Measurements from ENCODE around the gene MSANTD7.
"Not testable (repeated sequence)": the region's sequence is repeated elsewhere in the genome, so short reads cannot be mapped to it uniquely, and the experiment has no call there.

MSANTD7 gene

DNA sequence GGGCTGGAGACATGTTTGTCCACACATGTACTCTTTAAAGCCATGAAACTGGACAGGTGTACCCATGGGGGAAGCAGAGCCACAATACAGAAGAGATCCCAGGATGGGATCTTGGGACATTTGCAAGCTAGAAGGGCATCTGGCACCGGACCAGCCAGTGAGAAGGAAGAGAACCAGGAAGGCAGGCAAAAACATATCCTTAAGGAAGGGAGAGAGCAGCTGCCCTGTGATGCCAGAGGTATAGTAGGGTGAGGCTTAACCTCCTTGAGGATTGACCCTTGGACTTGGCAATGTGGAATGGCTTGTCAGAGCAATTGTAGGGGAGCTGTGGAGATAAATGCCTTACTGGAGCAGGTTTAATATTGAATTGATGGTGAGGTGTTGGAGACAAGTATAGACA, 22.7 kb downstream of the MSANTD7 start:
- Histone ChIP-seq H3K27ac (ENCODE audit: low read length) (no peak overlapping the region), H3K4me3 (ENCODE audit: low read length) (no peak overlapping the region), H3K36me3 (ENCODE audit: control insufficient read depth, insufficient read depth, low read length) (no peaks in the 10 kb centered on the region), H3K27me3 (ENCODE audit: control insufficient read depth, insufficient read depth, low read length) (no peaks in the 10 kb centered on the region), H3K4me1 (ENCODE audit: control insufficient read depth, insufficient read depth, low read length) (no peaks in the 10 kb centered on the region), H3K9me3 (ENCODE audit: control insufficient read depth, insufficient read depth, low read length) (no peaks in the 10 kb centered on the region)
- DNase-seq (ENCODE audit: low read depth, low spot score), result no peak
- no CpG with 5 or more reads among the region's 1 CpG for WGBS (ENCODE audit: insufficient coverage, insufficient read length)

DNA sequence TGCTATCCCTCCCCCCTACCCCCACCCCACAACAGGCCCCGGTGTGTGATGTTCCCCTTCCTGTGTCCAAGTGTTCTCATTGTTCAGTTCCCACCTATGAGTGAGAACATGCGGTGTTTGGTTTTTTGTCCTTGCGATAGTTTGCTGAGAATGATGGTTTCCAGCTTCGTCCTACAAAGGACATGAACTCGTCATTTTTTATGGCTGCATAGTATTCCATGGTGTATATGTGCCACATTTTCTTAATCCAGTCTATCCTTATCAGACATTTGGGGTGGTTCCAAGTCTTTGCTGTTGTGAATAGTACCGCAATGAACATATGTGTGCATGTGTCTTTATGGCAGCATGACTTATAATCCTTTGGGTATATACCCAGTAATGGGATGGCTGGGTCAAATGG, 26.4 kb downstream of the MSANTD7 start:
- H3K9me3 ChIP-seq (ENCODE audit: control insufficient read depth, insufficient read depth, low read length); H3K27ac ChIP-seq (ENCODE audit: low read length); DNase-seq (ENCODE audit: low read depth, low spot score); H3K36me3 ChIP-seq (ENCODE audit: control insufficient read depth, insufficient read depth, low read length); H3K27me3 ChIP-seq (ENCODE audit: control insufficient read depth, insufficient read depth, low read length); H3K4me1 ChIP-seq (ENCODE audit: control insufficient read depth, insufficient read depth, low read length); H3K4me3 ChIP-seq (ENCODE audit: low read length): not testable (repeated sequence)
- WGBS (ENCODE audit: insufficient coverage, insufficient read length), result no CpG with 5 or more reads among the region's 6 CpGs

DNA sequence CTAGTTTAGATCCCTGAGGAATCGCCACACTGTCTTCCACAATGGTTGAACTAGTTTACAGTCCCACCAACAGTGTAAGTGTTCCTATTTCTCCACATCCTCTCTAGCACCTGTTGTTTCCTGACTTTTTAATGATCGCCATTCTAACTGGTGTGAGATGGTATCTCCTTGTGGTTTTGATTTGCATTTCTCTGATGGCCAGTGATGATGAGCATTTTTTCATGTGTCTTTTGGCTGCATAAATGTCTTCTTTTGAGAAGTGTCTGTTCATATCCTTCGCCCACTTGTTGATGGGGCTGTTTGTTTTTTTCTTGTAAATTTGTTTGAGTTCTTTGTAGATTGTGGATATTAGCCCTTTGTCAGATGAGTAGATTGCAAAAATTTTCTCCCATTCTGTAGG, 26.8 kb downstream of the MSANTD7 start:
- WGBS (ENCODE audit: insufficient coverage, insufficient read length), result no CpG with 5 or more reads among the region's 3 CpGs
- DNase-seq (ENCODE audit: low read depth, low spot score); H3K27me3 ChIP-seq (ENCODE audit: control insufficient read depth, insufficient read depth, low read length); H3K9me3 ChIP-seq (ENCODE audit: control insufficient read depth, insufficient read depth, low read length); H3K4me1 ChIP-seq (ENCODE audit: control insufficient read depth, insufficient read depth, low read length); H3K4me3 ChIP-seq (ENCODE audit: low read length); H3K36me3 ChIP-seq (ENCODE audit: control insufficient read depth, insufficient read depth, low read length); H3K27ac ChIP-seq (ENCODE audit: low read length): not testable (repeated sequence)

DNA sequence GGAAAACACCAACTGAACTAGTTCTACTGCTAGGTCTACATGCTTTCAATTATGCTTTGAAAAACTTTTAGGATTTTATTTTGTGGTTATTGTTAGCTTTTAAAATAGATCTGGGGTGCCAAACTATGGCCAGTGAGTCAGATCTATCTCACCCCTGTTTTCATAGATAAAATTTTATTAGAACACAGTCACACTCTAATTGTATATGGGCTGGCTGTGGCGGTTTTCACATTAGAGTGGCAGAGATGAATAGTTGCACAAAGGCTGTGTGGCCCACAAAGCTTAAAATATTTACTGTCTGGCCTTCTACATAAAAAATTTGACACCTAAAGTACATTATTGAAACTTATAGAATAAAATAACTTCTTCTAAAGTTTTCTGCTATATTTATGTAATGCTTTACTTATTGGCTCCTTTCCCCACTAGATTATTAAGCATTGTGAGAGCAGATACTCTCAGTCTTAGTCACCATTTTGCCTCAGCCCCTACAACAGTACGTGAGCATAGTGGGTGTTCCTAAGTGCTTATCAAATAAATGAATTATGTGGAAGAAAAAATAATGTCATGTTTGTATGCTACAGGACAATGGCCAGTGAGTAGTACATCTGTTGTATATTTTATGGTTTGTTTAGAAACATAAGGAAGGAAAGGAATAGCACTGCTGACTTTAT, 35.1 kb downstream of the MSANTD7 start:
- Histone ChIP-seq H3K36me3 (ENCODE audit: control insufficient read depth, insufficient read depth, low read length) (peaks cover 2% of the 10 kb centered on the region; the same call in 1 of the 2 replicates), H3K27ac (ENCODE audit: low read length) (no peak overlapping the region), H3K4me3 (ENCODE audit: low read length) (no peak overlapping the region), H3K9me3 (ENCODE audit: control insufficient read depth, insufficient read depth, low read length) (no peaks in the 10 kb centered on the region), H3K4me1 (ENCODE audit: control insufficient read depth, insufficient read depth, low read length) (no peaks in the 10 kb centered on the region; the same call in 1 of the 2 replicates), H3K27me3 (ENCODE audit: control insufficient read depth, insufficient read depth, low read length) (no peaks in the 10 kb centered on the region)
- no peak for DNase-seq (ENCODE audit: low read depth, low spot score)
- WGBS (ENCODE audit: insufficient coverage, insufficient read length), result no CpG with 5 or more reads among the region's 2 CpGs

DNA sequence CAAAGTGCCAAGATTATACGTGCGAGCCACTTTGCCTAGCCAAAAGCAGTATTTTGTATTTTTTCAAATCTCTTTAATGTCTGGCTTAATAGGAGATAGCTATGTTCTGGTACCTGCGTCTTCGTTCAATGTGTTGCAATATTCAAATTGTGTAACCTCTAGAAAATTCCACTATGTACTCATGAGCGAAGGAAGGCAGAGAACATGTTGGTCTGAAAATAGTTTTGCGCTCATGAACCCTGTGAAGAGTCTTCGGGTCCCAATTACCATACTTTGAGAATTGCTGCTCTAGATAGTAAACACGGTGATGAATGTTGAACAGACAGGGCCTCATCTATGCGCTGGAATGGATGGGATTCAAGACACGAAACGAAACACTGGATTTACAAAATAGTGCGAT, 37.8 kb downstream of the MSANTD7 start:
- Histone ChIP-seq H3K4me1 (ENCODE audit: control insufficient read depth, insufficient read depth, low read length) (no peaks in the 10 kb centered on the region; the same call in 1 of the 2 replicates), H3K36me3 (ENCODE audit: control insufficient read depth, insufficient read depth, low read length) (no peaks in the 10 kb centered on the region), H3K9me3 (ENCODE audit: control insufficient read depth, insufficient read depth, low read length) (no peaks in the 10 kb centered on the region), H3K27me3 (ENCODE audit: control insufficient read depth, insufficient read depth, low read length) (no peaks in the 10 kb centered on the region), H3K4me3 (ENCODE audit: low read length) (no peak overlapping the region), H3K27ac (ENCODE audit: low read length) (no peak overlapping the region)
- no CpG with 5 or more reads among the region's 12 CpGs for WGBS (ENCODE audit: insufficient coverage, insufficient read length)
- DNase-seq (ENCODE audit: low read depth, low spot score), result no peak

DNA sequence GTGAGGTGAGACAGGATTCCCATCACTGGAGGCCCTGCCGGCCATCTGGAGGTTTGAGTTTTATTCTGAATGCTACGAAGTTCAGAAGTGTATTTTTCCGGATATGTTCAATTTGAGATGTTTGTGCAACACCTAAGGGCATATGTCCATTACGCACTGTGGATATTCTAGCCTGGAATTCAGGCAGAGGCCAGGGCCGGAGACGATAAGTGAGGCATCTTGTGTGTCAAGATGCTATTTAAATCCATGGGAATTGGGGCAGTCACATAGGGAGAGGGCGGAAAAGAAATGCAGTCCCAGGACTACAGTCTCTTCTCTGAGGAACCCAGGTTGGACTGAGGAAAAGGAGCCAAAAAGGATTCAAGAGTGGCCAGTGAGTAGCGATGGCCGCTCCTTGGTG, 38.7 kb downstream of the MSANTD7 start:
- H3K36me3 ChIP-seq (ENCODE audit: control insufficient read depth, insufficient read depth, low read length), result no peaks in the 10 kb centered on the region
- DNase-seq (ENCODE audit: low read depth, low spot score), result no peak
- WGBS (ENCODE audit: insufficient coverage, insufficient read length), result no CpG with 5 or more reads among the region's 9 CpGs
- no peaks in the 10 kb centered on the region; the same call in 1 of the 2 replicates for H3K4me1 ChIP-seq (ENCODE audit: control insufficient read depth, insufficient read depth, low read length)
- no peak overlapping the region for H3K27ac ChIP-seq (ENCODE audit: low read length)
- no peak overlapping the region for H3K4me3 ChIP-seq (ENCODE audit: low read length)
- no peaks in the 10 kb centered on the region for H3K27me3 ChIP-seq (ENCODE audit: control insufficient read depth, insufficient read depth, low read length)
- H3K9me3 ChIP-seq (ENCODE audit: control insufficient read depth, insufficient read depth, low read length), result no peaks in the 10 kb centered on the region

DNA sequence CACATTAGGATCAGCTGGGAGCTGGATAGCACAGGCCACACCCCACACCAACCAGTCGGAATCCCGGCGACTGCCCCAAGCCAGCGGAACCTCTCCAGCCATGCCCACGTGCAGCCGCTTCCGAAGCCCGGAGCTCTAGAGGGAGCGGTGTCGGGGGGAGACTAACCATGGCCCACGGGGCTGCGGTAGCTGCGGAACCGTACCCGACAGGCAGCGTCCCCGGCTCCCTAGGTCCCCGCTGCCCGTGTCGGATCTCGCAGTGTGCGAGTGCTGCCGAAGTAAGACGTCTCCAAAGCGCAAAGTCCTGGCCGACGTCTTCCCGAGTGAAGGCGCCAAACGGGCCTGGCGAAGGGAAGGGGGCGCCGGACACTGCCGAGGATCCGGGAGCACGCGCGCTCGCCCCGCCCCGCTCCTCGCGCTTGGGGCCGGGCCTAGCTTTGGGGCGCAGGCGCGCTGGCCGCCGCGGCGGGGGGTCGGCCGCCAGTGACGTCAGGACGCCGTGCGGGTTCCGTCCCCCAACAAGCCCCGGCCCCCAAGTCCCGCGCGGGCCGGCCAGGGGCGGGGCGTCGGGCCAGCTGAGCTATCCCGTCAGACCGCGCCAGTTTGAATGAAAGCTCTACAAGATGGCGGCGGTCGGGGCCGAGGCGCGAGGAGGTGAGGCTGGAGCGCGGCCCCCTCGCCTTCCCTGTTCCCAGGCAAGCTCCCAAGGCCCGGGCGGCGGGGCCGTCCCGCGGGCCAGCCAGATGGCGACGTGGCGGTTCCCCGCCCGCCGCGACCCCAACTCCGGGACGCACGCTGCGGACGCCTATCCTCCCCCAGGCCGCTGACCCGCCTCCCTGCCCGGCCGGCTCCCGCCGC, 40.4 kb downstream of the MSANTD7 start, which contains the start of gene SUV39H2:
TSS of gene SUV39H2 (plus strand) at position 601 of the 858 bp plus-strand sequence. CDS start at position 624, 23 bp downstream.
- Histone ChIP-seq H3K4me3 (ENCODE audit: low read length) (peak within 1 kb of the TSS; percentile 95), H3K27me3 (ENCODE audit: control insufficient read depth, insufficient read depth, low read length) (no peaks in the 10 kb centered on the region), H3K27ac (ENCODE audit: low read length) (no peak within 1 kb of the TSS), H3K9me3 (ENCODE audit: control insufficient read depth, insufficient read depth, low read length) (no peaks in the 10 kb centered on the region), H3K4me1 (ENCODE audit: control insufficient read depth, insufficient read depth, low read length) (no peaks in the 10 kb centered on the region; the same call in 1 of the 2 replicates), H3K36me3 (ENCODE audit: control insufficient read depth, insufficient read depth, low read length) (no peaks in the 10 kb centered on the region)
- DNase-seq (ENCODE audit: low read depth, low spot score), result peak; percentile 61
- no CpG with 5 or more reads among the region's 102 CpGs for WGBS (ENCODE audit: insufficient coverage, insufficient read length)

DNA sequence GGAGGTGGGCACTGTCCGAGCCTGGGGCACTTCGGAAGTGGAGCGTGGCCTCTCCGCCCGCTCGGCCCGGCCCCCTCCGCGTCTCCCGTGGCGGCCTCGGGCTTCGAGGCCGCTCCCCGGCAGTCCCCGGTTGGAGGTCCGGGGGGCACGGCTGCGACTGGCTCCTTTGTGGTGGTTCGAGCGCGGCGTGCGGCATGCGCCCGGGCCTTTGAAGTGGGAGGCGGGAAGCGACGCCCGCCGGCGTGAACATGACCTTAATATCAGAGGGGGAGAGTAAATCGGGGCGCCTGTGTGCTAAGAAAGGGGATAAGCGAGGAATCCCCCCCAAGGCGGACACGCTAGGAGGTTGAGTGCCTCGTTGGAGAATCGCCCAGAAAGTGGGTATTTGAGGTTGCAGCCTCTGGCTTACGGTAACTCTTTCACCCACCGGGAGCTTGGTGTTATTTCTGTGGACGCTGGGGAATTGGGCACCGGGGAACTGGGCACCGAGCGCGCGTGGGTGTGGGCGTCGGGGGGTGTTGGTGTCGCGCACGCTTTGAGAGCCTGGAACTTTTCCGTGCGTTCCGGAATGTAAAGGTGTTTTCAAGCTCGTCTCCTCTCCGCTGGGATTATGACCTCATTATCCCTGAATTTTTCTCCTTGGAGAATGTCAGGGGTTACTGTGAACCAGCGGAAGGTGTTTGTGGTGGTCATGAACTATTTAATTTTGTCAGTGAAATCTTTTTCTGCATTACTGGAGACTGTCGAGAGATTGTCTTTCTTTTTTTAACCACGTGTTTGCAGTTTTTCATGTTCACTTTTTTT, 41.2 kb downstream of the MSANTD7 start:
- H3K36me3 ChIP-seq (ENCODE audit: control insufficient read depth, insufficient read depth, low read length), result no peaks in the 10 kb centered on the region
- no peak for DNase-seq (ENCODE audit: low read depth, low spot score)
- peak overlapping the region; percentile 95 for H3K4me3 ChIP-seq (ENCODE audit: low read length)
- no peaks in the 10 kb centered on the region for H3K27me3 ChIP-seq (ENCODE audit: control insufficient read depth, insufficient read depth, low read length)
- no peaks in the 10 kb centered on the region; the same call in 1 of the 2 replicates for H3K4me1 ChIP-seq (ENCODE audit: control insufficient read depth, insufficient read depth, low read length)
- H3K9me3 ChIP-seq (ENCODE audit: control insufficient read depth, insufficient read depth, low read length), result no peaks in the 10 kb centered on the region
- H3K27ac ChIP-seq (ENCODE audit: low read length), result no peak overlapping the region
- no CpG with 5 or more reads among the region's 60 CpGs for WGBS (ENCODE audit: insufficient coverage, insufficient read length)

DNA sequence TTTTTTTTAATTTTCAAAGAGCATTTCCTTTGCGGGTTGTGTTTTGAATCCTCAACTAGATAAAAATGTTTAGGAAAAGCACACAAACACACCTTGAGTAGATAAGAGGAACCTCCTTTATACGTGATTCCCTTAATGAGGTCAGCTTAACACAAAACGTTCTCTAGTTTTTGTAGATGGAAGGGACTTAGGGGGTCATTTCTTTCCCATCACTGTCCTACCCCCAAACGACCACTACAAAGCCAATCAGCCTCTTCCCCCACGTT, 41.8 kb downstream of the MSANTD7 start:
- Histone ChIP-seq H3K4me3 (ENCODE audit: low read length) (peak overlapping the region; percentile 24; the same call in 1 of the 2 replicates), H3K4me1 (ENCODE audit: control insufficient read depth, insufficient read depth, low read length) (no peaks in the 10 kb centered on the region; the same call in 1 of the 2 replicates), H3K27me3 (ENCODE audit: control insufficient read depth, insufficient read depth, low read length) (no peaks in the 10 kb centered on the region), H3K9me3 (ENCODE audit: control insufficient read depth, insufficient read depth, low read length) (no peaks in the 10 kb centered on the region), H3K27ac (ENCODE audit: low read length) (no peak overlapping the region), H3K36me3 (ENCODE audit: control insufficient read depth, insufficient read depth, low read length) (no peaks in the 10 kb centered on the region)
- DNase-seq (ENCODE audit: low read depth, low spot score), result no peak
- WGBS (ENCODE audit: insufficient coverage, insufficient read length), result no CpG with 5 or more reads among the region's 5 CpGs

DNA sequence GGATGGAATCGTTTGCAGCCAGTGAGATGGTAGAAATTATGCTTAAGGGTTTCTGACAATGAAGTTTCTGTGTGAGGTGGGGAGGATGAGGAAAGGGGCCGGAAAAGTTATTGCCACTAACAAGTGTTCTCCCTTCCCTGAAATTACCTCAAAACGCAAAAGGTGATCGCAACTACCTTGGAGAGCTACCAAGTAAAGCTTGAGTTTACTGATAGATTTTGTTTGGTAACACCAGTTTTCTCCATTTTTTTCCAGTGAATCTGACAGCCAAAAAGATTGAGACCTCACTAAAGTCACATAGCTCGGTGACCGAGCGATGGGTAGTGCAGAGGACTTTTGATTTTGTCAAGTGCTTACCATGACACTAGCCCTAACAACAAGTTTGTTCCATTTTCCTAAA, 42.1 kb downstream of the MSANTD7 start:
- Histone ChIP-seq H3K27ac (ENCODE audit: low read length) (no peak overlapping the region), H3K9me3 (ENCODE audit: control insufficient read depth, insufficient read depth, low read length) (no peaks in the 10 kb centered on the region), H3K36me3 (ENCODE audit: control insufficient read depth, insufficient read depth, low read length) (no peaks in the 10 kb centered on the region), H3K4me3 (ENCODE audit: low read length) (peak overlapping the region; percentile 24; the same call in 1 of the 2 replicates), H3K27me3 (ENCODE audit: control insufficient read depth, insufficient read depth, low read length) (no peaks in the 10 kb centered on the region), H3K4me1 (ENCODE audit: control insufficient read depth, insufficient read depth, low read length) (no peaks in the 10 kb centered on the region; the same call in 1 of the 2 replicates)
- DNase-seq (ENCODE audit: low read depth, low spot score), result no peak
- no CpG with 5 or more reads among the region's 7 CpGs for WGBS (ENCODE audit: insufficient coverage, insufficient read length)
